Loucy (cell line): Measurements from ENCODE around the gene TBC1D22A.

Source experiments
- H2AFZ ChIP-seq: fragments of 200-600 bp; sonication (generic); 2 replicates; pipeline ENCODE4 v1.6.0; 2016; ENCODE audit warnings: antibody characterized with exemption, mild to moderate bottlenecking, low read length, moderate library complexity
- H3F3A ChIP-seq: fragments of 200-600 bp; 2 replicates; pipeline ENCODE4 v1.6.0; 2016; ENCODE audit warnings: antibody characterized with exemption, low read depth, mild to moderate bottlenecking
- H3K27me3 ChIP-seq: fragments of 200-600 bp; sonication (generic); 2 replicates; pipeline ENCODE4 v1.6.1; 2014; ENCODE audit warnings: low read length, mild to moderate bottlenecking; ENCODE audit not compliant: insufficient read depth, poor library complexity, severe bottlenecking
- H3K36me3 ChIP-seq: fragments of 200-600 bp; sonication (generic); 2 replicates; pipeline ENCODE4 v1.6.1; 2016; ENCODE audit warnings: low read length; ENCODE audit not compliant: insufficient read depth
- H3K4me1 ChIP-seq: fragments of 200-600 bp; sonication (generic); 2 replicates; pipeline ENCODE4 v1.5.1; 2014; ENCODE audit warnings: low read length, mild to moderate bottlenecking; ENCODE audit not compliant: insufficient read depth, poor library complexity, severe bottlenecking
- H3K4me2 ChIP-seq: fragments of 200-600 bp; sonication (generic); 2 replicates; pipeline ENCODE4 v1.6.0; 2014; ENCODE audit warnings: antibody characterized with exemption, low read length, low read depth, mild to moderate bottlenecking; ENCODE audit not compliant: poor library complexity, severe bottlenecking
- H3K4me3 ChIP-seq: fragments of 200-600 bp; sonication (generic); 2 replicates; pipeline ENCODE4 v1.5.1; 2014; ENCODE audit warnings: low read length, mild to moderate bottlenecking, mixed read lengths; ENCODE audit not compliant: poor library complexity, severe bottlenecking
- H3K79me2 ChIP-seq: fragments of 200-600 bp; sonication (generic); 2 replicates; pipeline ENCODE4 v1.6.1; 2014; ENCODE audit warnings: low read length; ENCODE audit not compliant: insufficient read depth
- H3K9ac ChIP-seq: fragments of 200-600 bp; sonication (generic); 2 replicates; pipeline ENCODE4 v1.6.0; 2014; ENCODE audit warnings: mild to moderate bottlenecking, low read depth, low read length, moderate library complexity; ENCODE audit not compliant: poor library complexity, severe bottlenecking
- H3K9me2 ChIP-seq: fragments of 200-600 bp; sonication (generic); replicated peaks from 2 replicates; pipeline ENCODE4 v1.6.1; 2016; ENCODE audit warnings: low read depth, low read length, mixed read lengths
- H3K9me3 ChIP-seq: fragments of 200-600 bp; sonication (generic); 2 replicates; pipeline ENCODE4 v1.6.1; 2014; ENCODE audit warnings: mild to moderate bottlenecking, antibody characterized with exemption, low read length, low read depth; ENCODE audit not compliant: insufficient read depth
- H4K20me1 ChIP-seq: fragments of 200-600 bp; sonication (generic); 2 replicates; pipeline ENCODE4 v1.6.0; 2014; ENCODE audit warnings: antibody characterized with exemption, low read length, mild to moderate bottlenecking; ENCODE audit not compliant: insufficient read depth, poor library complexity, severe bottlenecking
- CTCF ChIP-seq: fragments of 200-600 bp; sonication (generic); conservative IDR thresholded peaks from 2 replicates; pipeline ENCODE4 v1.5.1; 2014; ENCODE audit warnings: mild to moderate bottlenecking, antibody characterized with exemption, low read length
- EZH2phosphoT487 ChIP-seq: fragments of 200-600 bp; IDR thresholded peaks from 2 replicates; pipeline ENCODE4 v1.6.1; 2018; ENCODE audit warnings: antibody characterized with exemption, mild to moderate bottlenecking, moderate library complexity, borderline replicate concordance

TBC1D22A gene

GRCh38 chr22:47030143-47030661 is 267.8 kb downstream of the TBC1D22A start:
- H3K27me3 ChIP-seq: no peaks in the 10 kb centered on the region
- no peaks in the 10 kb centered on the region for H3K36me3 ChIP-seq
- no peak overlapping the region for H3K4me3 ChIP-seq
- peaks cover 8% of the 10 kb centered on the region for H3K4me1 ChIP-seq
- peaks cover 2% of the 10 kb centered on the region for H4K20me1 ChIP-seq
- no peak overlapping the region for H2AFZ ChIP-seq
- no peak for TF ChIP-seq CTCF
- TF ChIP-seq EZH2phosphoT487: no peak
- H3F3A ChIP-seq: no peaks in the 10 kb centered on the region
- H3K9me2 ChIP-seq: no peaks in the 10 kb centered on the region
- H3K79me2 ChIP-seq: no peaks in the 10 kb centered on the region; the same call in 1 of the 2 replicates
- H3K4me2 ChIP-seq: no peak overlapping the region
- no peaks in the 10 kb centered on the region for H3K9me3 ChIP-seq
- H3K9ac ChIP-seq: no peak overlapping the region

DNA sequence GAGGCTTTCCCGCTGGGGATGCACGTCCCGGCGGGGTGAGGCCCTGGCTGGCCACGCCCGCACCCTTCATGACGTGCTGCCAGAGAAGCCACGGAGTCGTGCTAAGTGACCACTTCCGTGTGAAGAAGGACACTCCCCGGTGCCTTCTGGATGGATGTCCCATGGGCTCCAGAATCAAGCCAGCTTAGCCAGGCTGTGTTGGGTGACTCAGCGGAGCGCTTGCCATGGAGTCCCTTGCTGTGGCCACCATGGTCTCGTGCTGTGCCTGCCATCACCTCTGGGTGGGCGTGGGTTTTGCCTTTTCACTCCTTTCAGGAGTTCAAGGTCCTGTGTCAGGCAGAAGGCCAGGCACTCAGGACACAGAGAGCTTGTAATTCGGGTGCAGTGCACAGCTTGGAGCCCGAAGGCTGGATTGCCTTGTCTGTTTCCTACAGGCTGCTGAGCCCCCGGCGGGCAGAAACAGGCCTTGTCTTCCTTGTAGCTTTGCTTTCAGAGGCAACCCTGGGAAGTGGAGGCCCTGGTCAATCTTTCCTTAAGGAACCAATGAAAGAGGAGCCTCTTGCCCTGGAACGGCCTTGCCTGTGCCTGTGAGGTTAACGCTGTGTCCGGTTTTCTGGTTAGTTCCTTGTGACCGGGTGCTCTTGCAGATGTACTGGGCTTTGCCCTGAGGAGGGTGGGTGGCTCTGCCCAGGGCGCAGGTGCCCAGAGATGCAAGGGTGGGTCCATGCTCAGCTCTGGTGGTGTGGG is 268.6 kb downstream of the TBC1D22A start:
- H3K79me2 ChIP-seq: no peaks in the 10 kb centered on the region; the same call in 1 of the 2 replicates
- no peaks in the 10 kb centered on the region for H3F3A ChIP-seq
- H3K9me2 ChIP-seq: no peaks in the 10 kb centered on the region
- no peak for TF ChIP-seq EZH2phosphoT487
- no peak for TF ChIP-seq CTCF
- no peak overlapping the region for H3K4me2 ChIP-seq
- no peak overlapping the region for H2AFZ ChIP-seq
- H3K9me3 ChIP-seq: no peaks in the 10 kb centered on the region
- no peaks in the 10 kb centered on the region for H3K27me3 ChIP-seq
- peaks cover 2% of the 10 kb centered on the region for H4K20me1 ChIP-seq
- H3K36me3 ChIP-seq: no peaks in the 10 kb centered on the region
- no peak overlapping the region for H3K4me3 ChIP-seq
- peaks cover 10% of the 10 kb centered on the region for H3K4me1 ChIP-seq
- H3K9ac ChIP-seq: no peak overlapping the region

GRCh38 chr22:47031628-47031915 is 269.1 kb downstream of the TBC1D22A start:
- Histone ChIP-seq H3K4me2 (no peak overlapping the region), H3K4me1 (peaks cover 10% of the 10 kb centered on the region), H3K9ac (no peak overlapping the region), H3K79me2 (no peaks in the 10 kb centered on the region; the same call in 1 of the 2 replicates), H3K27me3 (no peaks in the 10 kb centered on the region), H2AFZ (no peak overlapping the region), H3K36me3 (no peaks in the 10 kb centered on the region), H4K20me1 (peaks cover 2% of the 10 kb centered on the region), H3K9me2 (no peaks in the 10 kb centered on the region), H3K9me3 (no peaks in the 10 kb centered on the region), H3F3A (no peaks in the 10 kb centered on the region), H3K4me3 (no peak overlapping the region)
- TF ChIP-seq EZH2phosphoT487 (no peak), CTCF (no peak)
